Measurements from ENCODE around the gene KIF26B. TPM values are rescaled to one million over a fixed set of nuclear protein-coding genes. Genes with fewer than 3 reads are reported as not detected.

Gene KIF26B
- total RNA-seq, 1 experiment from 2014 or later: 2.1 TPM

GRCh38 chr1:245560316-245560859 is 405.6 kb downstream of the KIF26B start:
- DNase-seq (ENCODE audit: low spot score): no peak

- no peak for DNase-seq (ENCODE audit: low spot score)
Measured at GRCh38 chr1:245561665-245562234, 407.0 kb downstream of the KIF26B start.

- DNase-seq (ENCODE audit: low spot score): no peak
Measured at GRCh38 chr1:245566134-245566533, 411.3 kb downstream of the KIF26B start.

DNA sequence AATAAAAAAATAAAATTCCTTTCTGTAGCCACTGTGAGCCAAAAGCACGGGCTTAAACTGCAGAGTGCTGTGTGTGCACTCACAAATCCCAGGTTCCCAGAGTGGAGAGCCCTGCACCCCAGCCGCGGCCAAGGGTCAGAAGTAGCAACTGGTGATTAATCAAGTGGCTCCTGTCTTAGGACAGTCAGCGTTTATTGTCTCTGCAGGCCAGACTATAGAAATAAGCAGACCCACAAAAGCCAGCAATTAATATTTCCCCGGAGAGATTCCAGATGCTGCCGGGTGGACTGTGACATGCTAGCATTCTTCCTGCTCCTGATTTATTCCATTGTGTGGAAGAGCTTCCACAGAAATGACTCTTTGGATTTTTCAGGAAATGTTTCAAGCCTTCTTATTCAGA is 412.2 kb downstream of the KIF26B start:
- no peak for DNase-seq (ENCODE audit: low spot score)

DNA sequence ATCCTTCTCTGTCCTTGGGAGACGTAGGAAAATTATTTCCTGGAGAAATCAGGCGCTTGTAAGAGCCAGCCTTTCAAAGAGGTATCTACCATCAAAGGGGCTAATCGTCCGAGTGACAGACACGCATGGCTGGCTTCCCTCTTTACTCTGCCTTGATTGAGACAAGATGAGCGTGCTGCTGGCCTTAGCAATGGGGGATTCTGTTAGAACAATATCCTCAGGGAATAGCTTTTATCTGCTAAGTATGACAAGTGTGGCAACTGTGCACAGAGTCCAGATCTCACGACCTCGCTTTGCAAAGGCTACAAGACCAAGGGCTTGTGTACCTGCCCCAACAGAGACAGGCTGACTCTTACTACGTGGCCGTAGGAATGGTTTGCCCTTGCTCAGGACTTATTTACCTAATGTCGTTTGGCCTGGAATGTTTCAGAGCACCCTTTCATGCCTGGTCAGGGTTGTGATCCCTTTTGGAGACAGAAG is 417.1 kb downstream of the KIF26B start:
- no peak for DNase-seq (ENCODE audit: low spot score)

DNA sequence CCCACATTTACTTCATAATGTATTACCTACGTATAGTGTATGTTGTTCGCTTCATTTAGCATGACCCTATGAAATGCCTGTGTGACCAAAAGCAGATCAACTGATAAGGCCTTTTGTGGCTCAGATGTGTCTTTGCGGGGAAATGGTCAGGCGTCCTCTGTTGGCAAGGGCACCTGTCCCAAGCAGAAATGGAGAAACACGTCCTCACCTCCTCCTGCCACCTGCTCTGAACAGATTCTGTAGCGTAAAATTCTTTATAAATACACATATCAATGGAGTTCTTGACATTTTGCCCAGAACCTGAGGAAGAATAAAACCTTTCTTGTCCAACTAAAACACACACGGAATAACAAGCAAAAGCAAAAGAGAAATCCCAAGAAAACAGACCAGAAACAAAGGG is 417.9 kb downstream of the KIF26B start:
- DNase-seq (ENCODE audit: low spot score): no peak

DNA sequence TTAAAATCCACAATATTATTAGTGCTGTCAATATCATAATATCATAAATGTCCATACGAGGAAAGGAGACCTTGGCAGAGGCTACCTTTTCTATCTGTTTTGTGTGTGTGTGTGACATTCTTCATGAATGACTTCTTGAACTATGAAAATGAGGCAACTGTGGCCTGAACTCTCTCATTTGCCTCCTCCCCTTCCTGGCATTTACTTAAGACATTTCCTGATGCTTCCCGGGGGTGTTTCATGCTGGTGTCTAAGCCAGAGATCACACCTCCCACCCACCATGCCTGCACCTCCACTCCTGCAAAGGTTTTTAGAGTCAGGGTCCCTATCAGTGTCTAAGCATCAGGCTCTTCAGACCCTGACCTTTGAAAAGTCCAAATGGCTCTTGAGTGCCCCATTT is 420.9 kb downstream of the KIF26B start:
- DNase-seq (ENCODE audit: low spot score): no peak

- no peak for DNase-seq (ENCODE audit: low spot score)
Measured at GRCh38 chr1:245576323-245576722, 421.5 kb downstream of the KIF26B start.

DNA sequence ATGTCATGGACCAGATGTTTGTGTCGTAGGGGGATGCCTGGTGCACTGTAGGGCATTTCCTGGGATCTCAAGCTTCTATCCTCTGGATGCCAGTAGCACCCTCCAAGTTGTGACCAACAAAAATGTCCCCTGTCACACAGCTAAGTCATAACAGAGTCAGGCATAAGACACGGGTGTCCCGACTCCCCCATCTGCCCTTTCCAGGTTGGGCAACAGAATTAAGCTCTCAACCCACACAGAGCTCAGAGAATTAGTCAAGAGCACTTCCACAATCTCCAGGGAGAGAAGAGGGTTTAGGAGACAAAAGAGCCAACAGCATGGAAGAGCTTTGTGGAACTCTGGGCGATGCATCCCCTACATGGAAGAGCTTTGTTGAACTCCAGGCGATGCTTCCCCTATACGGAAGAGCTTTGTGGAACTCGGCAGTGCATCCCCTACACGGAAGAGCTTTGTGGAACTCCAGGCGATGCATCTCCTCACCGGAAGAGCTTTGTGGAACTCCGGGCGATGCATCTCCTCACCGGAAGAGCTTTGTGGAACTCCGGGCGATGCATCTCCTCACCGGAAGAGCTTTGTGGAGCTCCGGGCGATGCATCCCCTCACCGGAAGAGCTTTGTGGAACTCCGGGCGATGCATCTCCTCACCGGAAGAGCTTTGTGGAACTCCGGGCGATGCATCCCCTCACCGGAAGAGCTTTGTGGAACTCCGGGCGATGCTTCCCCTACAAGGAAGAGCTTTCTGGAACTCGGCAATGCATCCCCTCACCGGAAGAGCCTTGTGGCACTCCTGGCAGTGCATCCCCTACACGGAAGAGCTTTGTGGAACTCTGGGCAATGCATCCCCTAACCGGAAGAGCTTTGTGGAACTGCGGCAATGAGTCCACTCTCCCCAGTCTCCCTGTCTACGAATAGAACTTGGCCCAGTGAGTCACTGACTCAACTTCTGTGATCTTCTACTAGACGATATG is 422.7 kb downstream of the KIF26B start:
- DNase-seq (ENCODE audit: low spot score): no peak

- DNase-seq (ENCODE audit: low spot score): no peak
Measured at GRCh38 chr1:245578308-245578707, 423.5 kb downstream of the KIF26B start.

GRCh38 chr1:245578771-245579170 is 424.0 kb downstream of the KIF26B start:
- no peak for DNase-seq (ENCODE audit: low spot score)

GRCh38 chr1:245579881-245580280 is 425.1 kb downstream of the KIF26B start:
- no peak for DNase-seq (ENCODE audit: low spot score)

DNA sequence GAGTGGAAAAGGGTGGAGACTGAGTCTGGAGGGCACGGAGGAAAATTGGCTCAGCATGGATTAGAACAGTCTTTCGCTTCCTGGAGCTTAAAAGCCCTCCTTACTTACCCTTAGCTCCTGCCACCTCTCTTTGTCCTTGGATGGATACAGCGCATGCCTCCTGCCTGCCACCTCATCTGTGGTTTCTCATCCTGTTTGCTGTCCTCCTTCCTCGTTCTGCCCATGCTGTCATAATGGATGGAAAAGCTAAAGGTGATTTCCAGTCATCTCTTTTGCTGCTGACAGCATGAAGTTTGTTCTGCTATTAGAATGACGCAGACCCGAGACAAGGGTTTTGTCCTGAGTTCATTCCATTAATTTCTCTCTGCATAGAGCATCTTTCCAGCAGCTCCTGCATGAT is 425.9 kb downstream of the KIF26B start:
- DNase-seq (ENCODE audit: low spot score): no peak

DNA sequence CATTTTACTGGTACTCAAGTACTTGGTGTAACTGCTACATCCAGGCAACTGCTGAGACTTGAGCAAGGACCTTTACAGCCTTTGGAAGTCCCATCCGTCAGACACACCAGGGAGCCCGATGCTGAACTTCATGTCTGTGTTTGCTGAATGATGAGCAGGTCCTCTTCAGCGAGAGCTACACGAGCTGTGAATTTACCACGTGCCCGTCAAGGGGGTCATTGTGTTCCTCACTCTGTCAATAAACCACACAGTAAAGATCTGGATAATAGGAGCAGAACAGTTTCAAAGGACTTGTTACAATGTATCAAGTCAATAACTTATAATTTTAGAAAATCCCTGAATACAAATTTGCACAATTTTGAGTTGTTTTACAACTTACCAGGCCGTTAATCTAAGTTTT is 427.2 kb downstream of the KIF26B start:
- DNase-seq (ENCODE audit: low spot score): no peak

DNA sequence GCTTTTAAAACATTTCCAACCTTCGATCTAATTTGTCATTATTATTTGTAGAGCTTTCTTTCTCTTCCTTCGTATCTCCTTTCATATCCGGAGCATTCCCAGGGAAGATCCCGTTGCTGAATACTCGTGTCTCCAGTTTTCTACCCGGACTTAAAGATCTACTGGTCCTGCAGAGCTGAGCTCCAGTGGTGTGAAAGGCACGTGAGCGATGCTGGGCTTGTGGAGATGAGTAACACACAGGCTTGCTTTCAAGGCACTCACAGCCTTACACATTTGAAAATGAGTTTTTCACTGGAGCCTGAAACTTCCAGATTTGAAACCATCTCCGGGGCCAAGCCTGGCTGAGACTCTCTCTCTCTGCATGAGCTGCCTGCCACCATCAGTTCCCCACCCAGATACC is 428.3 kb downstream of the KIF26B start:
- DNase-seq (ENCODE audit: low spot score): no peak

DNA sequence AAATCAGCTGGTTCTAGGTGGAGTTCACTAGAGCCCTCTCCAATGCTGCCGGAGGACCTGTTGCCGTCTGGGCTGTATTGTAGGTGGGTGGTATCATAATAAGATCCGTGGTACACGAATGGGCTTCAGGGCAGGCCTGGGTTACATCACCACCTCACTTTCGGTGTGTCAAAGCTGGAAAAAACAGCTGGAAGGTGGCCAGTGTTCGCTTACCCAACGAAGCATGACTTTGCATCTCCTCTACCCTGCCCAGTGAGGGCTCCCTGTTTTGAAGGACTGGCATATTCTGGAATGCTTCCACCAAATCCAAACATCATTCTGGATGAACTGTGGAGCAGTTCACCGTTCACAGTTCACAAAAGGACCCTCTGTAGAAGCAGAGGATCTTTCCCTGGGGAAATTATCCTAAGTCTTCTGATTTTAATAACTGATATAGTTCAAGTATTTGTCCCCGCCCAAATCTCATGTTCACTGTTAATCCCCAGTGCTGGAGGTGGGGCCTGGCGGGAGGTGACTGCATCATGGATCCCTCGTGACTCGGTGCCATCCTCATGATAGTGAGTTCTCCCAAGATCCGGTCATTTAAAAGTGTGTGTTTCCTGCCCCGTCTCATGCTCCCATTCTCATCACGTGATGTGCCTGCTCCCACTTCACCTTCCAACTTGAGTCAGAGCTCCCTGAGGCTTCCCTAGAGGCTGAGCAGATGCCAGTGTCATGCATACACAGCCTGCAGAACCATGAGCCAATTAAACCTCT is 429.0 kb downstream of the KIF26B start:
- no peak for DNase-seq (ENCODE audit: low spot score)

DNA sequence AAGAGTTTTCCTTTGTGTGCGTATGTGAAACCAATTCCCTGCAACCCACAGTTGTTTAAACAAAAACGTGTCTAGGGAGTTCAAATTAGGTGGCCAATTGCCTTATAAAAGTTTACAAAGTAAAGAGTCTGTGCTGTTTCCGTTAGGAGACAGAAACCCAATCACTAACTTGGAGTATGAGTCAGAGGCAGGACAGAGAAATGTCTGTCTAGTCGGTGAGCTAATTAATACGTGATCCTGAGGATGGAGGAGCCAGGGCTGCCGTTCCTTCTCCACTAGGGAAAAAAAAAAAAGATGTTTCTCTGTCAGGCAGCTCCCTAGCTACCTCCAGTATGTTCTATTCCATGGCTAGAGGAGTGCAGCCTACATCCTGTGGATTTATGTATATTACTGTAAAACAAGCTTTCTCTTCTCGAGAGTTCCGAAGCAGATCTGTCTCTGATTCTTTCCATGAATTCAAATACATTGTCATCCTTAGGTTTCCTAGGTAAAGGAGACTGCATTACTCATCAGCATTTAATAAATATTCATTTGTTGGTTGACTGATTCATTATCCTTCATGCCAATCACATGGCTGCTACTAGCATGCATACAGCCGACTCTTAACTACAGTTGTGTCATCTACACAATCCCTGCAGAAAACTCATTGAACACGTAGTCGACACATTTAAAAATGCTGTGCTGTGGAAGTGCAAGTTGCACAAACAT is 430.6 kb downstream of the KIF26B start:
- DNase-seq (ENCODE audit: low spot score): peak; percentile 86

- no peak for DNase-seq (ENCODE audit: low spot score)
Measured at GRCh38 chr1:245587435-245588115, 432.8 kb downstream of the KIF26B start.

DNA sequence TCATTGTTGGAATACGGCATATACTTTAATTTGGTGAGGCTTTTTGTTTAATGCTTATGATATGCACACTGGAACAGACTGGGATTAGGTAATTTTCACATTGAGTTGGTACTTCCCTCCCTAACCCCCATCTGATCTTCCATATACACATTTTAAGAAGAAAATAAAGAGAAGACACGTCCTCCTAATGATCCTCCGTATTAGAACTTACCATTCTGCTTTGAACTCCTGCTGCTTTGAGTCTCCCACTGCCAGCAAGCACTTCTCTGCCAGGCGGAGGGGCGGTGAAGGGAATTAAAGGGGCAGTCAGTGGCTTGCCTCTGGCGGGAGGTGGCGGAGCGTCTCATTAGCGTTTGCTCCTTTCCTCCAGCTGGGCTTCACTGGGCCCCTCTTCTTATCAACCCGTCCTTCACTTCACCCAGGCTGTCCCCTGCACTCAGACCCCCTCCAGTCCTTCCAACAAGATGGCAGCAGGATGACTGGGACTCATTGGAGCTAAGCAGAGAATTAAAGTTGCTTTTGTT is 433.4 kb downstream of the KIF26B start:
- no peak for DNase-seq (ENCODE audit: low spot score)

GRCh38 chr1:245589316-245589715 is 434.5 kb downstream of the KIF26B start:
- no peak for DNase-seq (ENCODE audit: low spot score)

- DNase-seq (ENCODE audit: low spot score): no peak
Measured at GRCh38 chr1:245589906-245590305, 435.1 kb downstream of the KIF26B start.
